Bone marrow (tissue), 2 donors: ENCODE results near the gene NSUN3.
"Not testable (repeated sequence)": the region's sequence is repeated elsewhere in the genome, so short reads cannot be mapped to it uniquely, and the experiment has no call there.

ENCODE experiments used
- DNase-seq, 2 donors: peaks; one replicate each; lab custom pipeline; 2025; lab: John Stamatoyannopoulos, UW

The NSUN3 gene

DNA sequence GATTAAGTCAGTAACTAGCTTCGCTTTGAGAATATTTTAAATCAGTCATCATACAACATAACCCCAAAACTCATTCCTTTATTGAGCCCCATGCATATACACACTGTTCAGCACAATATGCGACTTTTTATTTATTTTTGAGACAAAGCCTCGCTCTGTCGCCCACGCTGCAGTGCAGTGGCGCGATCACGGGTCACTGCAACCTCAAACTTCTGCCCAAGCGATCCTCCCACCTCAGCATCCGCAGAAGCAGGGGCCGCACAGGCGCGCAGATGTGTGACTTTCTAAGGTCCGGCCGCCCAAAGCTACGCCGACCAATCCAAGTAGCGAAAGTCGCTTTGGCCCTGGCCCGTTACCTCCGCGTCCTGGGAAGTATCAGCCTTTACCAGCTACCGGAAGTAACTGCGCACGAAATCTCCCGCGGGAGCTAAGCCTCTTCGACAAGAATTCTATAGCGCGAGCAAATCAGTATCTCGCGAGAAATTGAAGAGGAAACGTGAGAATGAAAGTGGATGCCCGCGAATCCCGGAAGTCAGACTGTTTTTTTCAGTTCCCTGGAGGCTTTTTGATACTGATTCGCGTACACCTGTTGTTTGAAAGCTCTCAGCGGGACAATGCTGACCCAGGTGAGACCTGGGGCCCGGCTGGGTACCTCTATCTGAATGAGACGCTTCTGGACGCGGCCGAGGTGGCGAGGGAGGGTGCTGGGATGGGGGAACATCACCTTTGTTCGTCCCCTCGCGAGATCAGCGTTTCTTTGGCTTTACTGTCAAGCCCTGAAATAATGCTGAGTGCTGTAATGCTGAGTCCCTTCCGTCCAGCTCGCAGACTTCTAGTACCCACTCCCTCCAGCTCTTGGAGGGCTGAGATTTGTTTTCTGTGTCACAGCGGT lies at the start of gene NSUN3, which contains the start of gene DHFR2:
Gene NSUN3, plus strand, starts transcription at position 549 of the 892 bp plus-strand sequence. Its CDS starts 66 bp downstream, at position 615.
Gene DHFR2, minus strand, starts transcription at position 404 of the 892 bp plus-strand sequence. CDS start 1,405 bp downstream, outside the sequence.
- peak; percentile 84 to 93 for DNase-seq

DNA sequence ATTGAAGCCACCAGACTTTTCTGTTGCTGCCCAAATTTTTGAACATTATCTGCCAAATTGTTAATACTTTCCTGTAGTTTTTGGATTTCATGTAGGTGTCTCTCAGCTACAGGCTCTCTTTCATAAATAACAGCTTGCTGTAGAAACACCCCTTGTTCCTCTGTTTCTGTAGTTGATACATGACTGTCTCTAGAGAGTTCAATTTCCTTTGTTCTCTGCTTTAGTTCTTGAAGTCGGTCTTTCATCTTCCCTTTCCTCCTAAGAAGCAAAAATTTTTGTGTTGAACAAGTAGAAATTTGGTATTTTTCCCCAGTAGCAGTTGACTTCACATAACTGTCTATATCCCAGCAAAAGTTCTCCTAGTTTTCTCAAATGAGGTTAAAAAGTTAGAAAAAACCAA lies 47.8 kb upstream of the NSUN3 start:
- no peak for DNase-seq

DNA sequence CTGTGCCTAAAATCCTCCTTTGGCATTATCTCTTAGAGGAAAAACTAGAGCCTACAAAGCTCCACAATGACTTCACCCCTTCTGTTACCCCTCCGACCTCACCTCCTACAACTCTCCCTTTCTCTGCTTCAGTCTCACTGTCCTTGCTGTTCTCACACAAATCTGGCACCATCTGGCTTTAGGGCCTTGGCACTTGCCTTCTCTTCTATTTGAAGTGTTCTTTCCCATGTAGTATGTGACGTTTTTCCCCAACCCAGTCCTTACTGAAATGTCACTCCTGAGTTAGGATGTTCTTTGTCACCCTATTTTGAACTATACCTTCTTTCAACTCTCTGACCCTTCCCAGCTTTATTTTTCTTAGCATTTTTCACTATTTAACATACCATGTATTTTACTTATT lies 43.2 kb upstream of the NSUN3 start:
- no peak for DNase-seq

DNA sequence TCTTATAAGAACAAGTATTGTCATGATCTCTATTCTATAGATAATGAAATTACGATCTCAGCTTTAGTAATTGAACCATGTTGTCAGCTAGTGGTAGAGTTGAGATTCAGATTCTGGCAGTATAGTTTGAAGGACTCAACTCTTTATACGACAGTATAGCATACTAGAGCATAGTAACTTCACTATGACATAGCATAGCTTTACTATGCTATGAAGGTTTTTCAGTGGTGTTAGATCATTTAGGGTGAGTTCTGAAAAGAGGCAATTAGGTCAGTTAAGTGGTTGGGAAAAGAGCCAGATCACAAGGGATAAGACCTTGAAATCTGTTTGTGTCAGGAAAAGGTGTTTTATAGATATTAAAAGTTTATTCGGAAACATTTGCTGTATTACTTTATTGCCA lies 42.6 kb upstream of the NSUN3 start:
- DNase-seq = no peak

DNA sequence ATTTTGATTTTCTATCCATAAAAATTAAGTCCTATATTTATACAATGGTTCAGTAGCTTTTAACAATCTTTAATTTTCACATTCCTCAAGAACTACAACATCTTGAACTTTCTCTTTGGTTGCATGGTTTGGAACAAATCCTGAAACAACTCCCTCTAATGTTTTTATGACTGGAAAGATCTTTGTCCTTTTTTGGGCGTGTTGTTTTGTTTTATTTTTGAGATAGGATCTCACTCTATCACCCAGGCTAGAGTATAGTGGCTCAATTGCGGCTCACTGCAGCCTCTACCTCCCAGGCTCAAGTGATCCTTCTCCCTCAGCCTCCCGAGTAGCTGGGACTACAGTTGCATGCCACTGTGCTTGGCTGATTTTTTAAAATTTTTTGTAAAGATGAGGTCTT lies 38.5 kb upstream of the NSUN3 start:
- no peak for DNase-seq

DNA sequence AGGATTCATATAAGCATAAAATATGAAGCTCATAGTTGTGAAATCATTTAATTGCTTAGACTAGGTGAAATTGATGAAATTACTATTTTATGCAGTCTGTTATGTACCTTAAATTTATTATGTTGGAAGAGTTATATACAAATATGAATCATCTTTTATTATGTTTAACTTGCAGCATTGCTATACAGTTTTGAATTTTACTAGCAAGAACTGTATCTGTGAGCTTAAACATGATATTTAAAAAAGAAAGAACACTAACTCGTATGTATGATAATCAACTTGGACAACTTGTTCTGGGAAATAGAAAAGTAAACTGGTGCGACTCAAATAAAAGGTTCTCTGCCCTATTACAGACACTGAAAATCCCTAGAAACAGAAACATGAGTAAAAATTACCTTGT lies 36.2 kb upstream of the NSUN3 start:
- DNase-seq = no peak

DNA sequence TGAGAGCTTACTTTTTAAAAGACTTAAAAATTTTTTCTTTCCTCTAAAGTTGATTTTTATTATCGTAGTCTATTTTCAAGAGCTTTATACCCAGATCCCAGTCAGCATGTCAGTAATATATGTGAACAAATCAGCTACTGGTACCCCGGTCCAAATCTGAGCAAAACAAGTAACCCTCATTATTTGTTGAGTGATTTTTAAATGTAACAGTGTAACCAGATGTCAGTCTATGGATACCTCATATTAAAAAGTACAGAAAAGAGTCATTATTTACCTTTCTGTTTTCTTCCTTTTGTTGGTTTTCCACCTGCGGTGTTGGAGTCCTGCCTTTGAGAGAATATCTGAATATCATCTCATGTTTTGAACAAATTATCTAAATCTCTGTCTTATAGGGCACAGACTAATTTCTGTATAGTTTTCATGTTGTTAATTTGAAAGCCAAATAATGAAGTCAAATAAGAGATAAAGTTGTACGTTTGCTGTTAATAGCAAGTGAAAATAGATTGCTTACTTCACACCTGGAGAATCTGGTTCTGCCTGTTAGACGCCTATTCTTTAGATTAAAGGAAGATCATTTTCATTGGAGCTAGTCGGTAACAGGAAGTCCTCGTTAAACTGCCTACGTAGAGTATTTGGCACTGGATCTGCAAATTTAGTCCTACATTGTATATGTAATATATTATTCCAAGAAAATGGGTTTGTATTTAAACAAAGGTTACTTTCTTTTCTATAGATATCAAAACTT lies 34.6 kb upstream of the NSUN3 start, which contains the start of gene STX19:
Gene STX19, minus strand, starts transcription at position 505 of the 745 bp plus-strand sequence. CDS start 13,328 bp downstream, outside the sequence.
- no peak for DNase-seq

DNA sequence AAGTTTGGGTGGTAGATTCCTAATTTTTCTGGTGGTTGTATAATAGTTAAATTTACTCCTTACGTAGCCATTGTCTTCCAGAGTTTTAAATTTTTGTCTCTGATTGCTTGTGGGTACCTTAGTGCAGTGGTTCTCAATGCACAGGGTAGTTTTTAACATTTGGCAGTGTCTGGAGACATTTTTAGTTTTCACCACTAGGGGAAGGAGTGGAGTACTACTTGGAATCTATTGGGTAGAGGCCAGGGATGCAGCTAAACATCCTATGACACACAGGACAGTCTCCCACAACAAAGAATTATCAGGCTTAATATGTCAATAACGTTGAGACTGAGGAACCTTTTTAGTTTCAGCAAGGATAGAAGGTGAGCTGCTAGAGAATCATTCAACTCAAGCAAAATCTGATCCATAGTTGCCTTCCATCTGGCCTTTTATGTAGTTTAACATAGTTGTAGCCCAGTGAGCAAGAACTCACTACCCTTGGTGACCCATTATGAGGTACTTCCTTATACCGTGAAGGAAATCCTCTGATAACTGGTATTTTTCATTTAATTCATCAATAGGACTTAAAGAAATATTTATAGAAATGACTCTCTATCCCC lies 25.9 kb upstream of the NSUN3 start:
- DNase-seq = no peak

DNA sequence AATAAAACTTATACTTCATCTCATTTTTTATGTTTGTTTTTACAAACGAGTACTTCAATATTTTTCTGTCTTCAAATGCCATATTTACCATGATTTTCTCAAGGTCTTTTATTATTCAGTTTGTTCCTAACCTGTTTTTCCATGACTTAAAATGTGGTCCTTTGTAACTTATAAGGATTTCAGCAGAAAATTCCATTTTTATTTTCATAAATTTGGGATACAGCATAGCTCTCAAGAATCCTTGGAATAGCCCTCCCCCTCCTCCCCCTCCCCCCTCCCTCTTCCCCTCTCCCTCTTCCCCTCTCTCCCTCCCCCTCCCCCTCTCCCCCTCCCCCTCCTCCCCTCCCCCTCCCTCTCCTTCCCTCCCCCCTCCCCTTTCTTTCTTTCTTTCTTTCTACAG lies 19.6 kb upstream of the NSUN3 start:
- DNase-seq = no peak

DNA sequence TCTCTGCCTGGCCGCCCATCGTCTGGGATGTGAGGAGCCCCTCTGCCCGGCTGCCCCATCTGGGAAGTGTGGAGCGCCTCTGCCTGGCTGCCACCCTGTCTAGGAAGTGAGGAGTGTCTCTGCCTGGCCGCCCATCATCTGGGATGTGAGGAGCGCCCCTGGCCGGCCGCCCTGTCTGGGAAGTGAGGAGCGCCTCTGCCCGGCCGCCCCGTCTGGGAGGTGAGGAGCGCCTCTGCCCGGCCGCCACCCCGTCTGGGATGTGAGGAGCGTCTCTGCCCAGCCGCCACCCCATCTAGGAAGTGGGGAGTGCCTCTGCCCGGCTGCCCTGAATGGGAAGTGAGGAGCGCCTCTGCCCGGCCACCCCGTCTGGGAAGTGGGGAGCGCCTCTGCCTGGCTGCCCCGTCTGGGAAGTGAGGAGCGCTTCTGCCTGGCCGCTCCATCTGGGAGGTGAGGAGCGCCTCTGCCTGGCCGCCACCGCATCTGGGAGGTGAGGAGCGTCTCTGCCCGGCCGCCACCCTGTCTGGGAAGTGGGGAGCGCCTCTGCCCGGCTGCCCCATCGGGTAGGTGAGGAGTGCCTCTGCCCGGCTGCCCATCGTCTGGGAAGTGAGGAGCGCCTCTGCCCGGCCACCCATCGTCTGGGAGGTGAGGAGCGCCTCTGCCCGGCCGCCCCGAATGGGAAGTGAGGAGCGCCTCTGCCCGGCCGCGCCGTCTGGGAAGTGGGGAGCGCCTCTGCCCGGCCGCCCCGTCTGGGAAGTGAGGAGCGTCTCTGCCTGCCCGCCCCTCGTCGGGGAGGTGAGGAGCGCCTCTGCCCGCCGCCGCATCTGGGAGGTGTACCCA lies 18.5 kb upstream of the NSUN3 start:
- DNase-seq = not testable (repeated sequence)

DNA sequence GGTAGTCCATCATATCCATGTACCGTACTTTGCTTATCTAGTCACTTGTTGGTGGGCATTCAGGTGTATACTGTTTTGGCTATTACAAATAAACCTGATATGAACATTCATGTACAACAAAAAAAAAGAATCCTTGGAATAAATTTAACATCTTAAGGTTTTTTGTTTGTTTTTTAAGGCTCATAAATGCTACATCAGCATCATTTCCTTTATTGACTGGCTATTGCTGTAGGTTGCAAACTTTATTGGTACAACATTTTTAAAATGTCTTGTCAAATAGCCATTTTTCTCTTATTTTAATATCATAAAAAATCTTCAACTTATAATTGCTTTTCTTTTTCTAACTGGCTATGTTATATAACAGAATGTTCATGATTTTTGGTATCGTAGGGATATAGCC lies 16.3 kb upstream of the NSUN3 start:
- no peak for DNase-seq

DNA sequence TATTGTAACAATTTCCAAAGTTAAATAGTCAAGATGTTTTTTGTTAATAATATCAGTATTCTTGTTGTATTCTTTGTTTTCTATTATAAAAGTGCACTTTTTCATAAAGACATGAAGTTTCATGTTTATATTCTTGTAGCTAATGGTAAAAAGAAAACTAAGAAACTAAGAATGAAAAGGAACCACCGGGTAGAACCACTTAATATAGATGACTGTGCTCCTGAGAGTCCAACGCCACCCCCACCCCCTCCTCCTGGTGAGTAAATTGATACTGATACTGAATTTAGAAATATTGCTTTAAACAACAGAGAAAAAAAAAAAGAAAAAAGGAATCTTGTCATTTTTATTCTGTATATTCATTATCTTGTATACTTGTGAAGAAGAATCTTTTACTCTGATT lies 13.6 kb upstream of the NSUN3 start:
- no peak for DNase-seq

DNA sequence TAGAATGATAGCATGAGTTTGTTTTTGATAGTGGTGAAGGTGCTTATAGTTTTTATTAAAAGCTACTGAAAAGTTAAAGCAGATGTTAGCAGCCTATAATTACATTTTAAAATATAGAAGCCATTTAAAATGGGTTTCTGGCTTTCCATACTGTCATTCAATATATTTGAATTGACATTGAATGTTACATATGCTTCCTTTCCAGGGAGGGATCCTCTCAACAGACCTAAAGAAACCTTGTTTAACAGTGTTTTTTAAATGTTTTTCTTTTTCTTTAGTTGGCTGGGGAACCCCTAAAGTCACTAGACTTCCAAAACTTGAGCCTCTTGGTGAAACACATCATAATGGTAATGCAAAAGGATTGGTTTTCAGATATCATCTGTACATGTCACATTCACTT lies 12.3 kb upstream of the NSUN3 start:
- no peak for DNase-seq

DNA sequence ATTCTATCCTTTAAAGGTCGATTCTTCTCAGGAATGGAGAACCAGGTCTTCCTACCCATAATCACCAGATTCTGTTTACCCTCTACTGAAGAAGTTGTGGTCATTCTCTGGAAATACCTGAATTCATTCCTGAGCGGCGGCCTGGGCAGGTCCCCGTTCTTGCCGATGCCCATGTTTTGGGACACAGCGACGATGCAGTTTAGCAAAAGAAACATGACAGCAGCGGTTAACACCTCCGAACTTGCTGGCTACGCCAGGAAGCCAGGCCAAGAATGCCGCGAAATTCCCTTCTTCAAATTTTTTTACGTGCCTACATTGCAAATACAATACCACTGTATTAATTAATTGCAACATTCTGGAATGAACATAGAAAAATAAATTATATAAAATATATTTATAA lies 1.6 kb upstream of the NSUN3 start:
- no peak for DNase-seq

DNA sequence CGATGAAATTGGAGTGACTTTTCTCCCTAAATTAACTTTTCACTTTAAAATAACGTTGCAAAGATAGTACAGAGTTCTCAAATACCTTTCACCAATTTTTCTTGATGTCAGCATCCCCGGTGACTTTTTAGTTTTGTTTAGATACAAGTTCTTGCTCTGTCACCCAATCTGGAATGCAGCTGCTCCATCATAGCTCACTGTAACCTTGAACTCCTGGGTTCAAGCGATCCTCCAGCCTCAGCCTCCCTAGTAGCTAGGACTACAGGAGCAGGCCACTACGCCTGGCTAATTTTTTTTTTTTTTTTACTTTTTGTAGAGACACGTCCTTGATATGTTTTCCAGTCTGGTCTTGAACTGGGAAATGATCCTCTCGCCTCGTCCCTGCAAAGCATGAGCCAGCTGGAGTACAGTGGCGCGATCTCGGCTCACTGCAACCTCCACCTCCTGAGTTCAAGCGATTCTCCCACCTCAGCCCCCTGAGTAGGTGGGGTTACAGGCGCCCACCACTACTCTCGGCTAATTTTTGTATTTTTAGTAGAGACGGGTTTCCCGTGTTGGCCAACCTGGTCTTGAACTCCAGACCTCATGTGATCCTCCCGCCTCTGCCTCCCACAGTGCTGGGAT lies 747 bp downstream of the NSUN3 start:
- no peak for DNase-seq

DNA sequence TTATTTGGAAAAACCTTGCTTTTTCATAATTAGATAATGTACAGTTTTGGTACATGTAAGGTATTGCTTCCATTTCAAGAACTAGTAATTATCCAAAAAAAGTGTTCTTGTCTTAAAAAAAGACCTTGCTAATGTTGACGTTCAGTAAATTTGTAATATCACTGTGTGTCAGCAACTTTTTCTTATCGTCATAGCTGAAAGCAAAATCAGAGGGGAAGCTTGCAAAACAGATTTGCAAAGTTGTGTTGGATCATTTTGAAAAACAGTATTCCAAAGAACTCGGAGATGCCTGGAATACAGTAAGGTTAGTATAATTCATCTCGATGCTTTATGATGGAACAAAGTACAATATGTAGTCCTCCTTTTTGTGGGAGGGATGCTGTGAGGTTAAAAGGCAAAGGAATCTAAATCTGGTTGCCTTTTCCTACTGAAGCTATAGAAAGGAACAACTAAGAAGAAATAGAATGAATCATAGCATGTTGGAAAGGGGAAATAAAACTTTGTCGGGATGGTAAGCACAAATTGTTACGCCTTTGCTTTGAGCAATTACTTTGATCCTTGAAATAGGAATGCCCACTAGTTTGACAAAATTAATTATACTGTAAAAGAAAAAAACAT lies 1.5 kb downstream of the NSUN3 start:
- DNase-seq = no peak

DNA sequence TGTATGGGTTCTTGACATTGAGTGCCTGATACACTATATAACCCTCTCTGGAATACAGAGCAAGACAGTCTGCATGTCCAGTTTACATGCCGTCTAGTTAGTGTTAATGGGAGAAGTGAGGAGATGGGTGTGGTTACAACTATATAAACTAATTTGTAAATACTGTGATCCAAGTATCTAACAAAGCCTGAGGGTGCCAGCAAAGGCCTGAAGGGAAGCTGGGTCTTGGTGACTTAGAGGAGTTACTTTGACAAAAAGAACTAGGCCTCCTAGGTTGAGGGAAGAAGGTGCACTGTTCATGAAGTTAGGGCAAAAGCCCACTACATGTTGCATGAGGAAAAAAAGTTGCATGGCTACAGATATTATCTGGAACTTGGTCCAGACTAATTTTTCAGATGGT lies 2.3 kb downstream of the NSUN3 start:
- DNase-seq = no peak

DNA sequence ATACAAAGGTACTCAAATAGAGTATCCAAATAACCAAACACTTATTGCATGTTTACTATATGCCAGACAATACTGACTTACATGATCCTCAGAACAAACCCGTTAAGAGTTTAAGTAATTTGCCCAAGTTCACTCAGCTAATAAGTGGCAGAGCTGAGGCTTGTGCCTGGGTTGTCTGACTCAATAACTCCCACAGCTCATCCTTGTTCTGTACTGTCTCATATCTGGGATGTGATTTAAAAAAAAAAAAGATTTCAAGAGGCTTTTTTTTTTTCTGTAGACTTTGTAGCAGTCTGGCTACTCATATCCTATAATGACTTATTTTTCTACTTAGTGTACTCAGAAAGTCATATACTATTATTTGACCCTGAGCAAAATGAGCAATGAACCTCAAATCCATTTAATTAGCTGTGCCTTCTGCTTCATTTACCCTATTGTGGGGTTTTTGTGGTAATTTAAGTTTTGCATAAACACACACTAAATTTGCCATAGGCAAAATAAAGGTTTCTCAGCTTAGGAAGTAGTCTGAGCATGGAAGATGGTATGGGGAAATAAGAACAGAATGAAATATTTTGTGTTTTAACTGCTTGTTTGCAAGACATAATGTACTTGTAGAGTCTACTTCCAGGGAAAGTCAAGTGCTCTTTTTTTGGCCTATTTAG lies 3.1 kb downstream of the NSUN3 start:
- no peak for DNase-seq

DNA sequence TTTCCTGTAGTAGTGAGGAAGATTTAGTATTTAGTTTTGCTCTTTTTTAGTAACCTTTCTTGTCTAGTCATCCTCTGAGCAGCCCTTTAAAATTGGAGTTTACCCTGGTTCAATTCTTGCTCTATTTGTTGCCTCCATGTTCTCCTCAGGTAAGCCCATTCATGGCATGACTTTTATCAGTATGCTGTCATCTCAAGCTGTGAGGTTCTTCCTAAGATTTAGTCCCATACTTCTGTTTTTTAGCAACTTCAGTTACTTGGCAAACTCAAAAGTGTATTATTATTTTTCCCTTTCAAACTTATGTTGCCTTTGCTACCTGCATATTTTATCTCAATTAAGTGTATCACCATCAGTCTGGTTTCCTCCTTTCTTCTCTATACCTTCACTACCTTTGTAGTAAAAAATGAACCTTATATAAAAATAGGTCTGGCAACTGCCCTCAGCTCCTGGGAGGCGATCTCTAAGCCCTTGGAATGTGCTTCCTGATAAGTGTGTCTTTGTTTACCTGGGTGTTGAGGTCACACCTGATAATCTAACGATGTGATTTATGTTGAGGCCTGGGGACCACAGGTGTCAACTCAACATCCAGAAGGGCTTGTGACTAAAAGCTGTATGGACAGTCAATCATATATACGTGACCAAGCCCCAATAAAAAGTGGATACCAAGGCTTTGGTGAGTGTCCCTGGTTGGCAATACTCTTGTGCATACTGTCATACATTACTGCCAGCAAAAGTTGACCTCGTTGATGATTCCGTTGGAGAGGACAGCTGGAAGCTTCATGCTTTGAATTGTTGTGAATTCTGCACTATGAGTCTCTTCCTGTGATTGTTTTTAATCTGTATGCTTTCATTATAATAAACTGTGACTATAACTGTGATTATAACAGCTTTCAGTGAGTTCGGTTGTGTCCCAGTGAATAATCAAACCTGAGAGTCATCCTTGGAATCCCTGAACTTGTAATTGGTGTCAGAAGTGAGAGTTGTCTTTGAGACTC lies 3.9 kb downstream of the NSUN3 start:
- DNase-seq = no peak
